ENCODE data around the gene C1orf167.

The C1orf167 gene

DNA sequence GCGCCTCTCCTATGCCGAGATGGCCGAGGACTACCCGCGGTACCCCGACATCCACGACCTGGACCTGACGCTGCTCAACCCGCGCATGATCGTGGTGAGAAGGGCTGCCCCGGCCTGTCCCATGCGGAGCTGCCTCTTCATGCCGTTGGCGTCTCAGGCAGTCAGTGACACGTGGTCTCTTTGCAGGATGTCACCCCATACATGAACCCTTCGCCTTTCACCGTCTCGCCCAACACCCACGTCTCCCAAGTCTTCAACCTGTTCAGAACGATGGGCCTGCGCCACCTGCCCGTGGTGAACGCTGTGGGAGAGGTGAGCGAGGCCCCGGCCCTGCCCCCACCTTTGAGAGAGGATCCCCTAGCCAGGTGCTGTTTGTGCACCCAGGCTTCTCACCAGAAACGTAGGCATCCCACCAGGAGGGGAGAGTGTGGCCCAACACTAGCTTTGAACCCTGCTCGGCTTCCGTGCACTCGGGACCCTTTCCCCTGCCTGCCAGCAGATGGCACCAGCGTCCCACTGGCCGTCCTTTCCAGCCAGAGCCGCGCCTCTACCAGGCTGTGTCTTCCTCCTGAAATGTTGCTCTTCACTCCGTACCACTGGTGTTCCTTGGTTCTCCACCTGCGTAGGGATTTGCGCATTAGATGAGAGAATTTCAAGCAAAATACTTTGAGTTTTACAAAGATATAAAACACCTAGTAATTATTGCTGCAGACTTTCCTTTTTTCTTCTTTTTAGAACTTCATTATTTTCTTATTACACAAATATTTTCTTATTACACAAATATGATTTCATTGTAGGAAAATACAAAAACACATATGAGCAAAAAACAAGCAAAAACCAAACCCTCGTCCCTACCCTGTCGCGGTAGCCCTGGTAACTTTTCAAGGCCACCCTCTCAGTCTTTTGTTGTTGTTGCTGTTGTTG lies 76.6 kb downstream of the C1orf167 start:
- DNase-seq: peak; percentile 71 to 73
